Smooth muscle cell (in vitro differentiated cells): ENCODE data around the gene RIMBP2. TPM values are rescaled to one million over a fixed set of nuclear protein-coding genes. Genes with fewer than 3 reads are reported as not detected.

Experiments
- DNase-seq: peaks from one replicate; lab custom pipeline; 2025; ENCODE audit not compliant: unreplicated experiment; lab: John Stamatoyannopoulos, UW
- H2AFZ ChIP-seq: fragments of 200-600 bp; sonication (generic); 2 replicates; pipeline ENCODE4 v1.6.0; 2016; ENCODE audit warnings: antibody characterized with exemption, low read depth, mild to moderate bottlenecking
- H3F3A ChIP-seq: fragments of 200-600 bp; sonication (generic); 2 replicates; pipeline ENCODE4 v1.6.0; 2017; ENCODE audit warnings: antibody characterized with exemption, low read depth
- H3K27ac ChIP-seq: fragments of 200-600 bp; sonication (generic); 2 replicates; pipeline ENCODE4 v1.5.1; 2016; ENCODE audit warnings: low read depth, mild to moderate bottlenecking
- H3K27me3 ChIP-seq: fragments of 200-600 bp; sonication (generic); 2 replicates; pipeline ENCODE4 v1.6.1; 2016; ENCODE audit warnings: low read depth, mild to moderate bottlenecking
- H3K36me3 ChIP-seq: fragments of 200-600 bp; sonication (generic); 2 replicates; pipeline ENCODE4 v1.5.1; 2016; ENCODE audit warnings: low read depth
- H3K4me1 ChIP-seq: fragments of 200-600 bp; sonication (generic); 2 replicates; pipeline ENCODE4 v1.5.1; 2016; ENCODE audit warnings: low read depth
- H3K4me2 ChIP-seq: fragments of 200-600 bp; sonication (generic); 2 replicates; pipeline ENCODE4 v1.6.0; 2016; ENCODE audit warnings: mild to moderate bottlenecking
- H3K4me3 ChIP-seq: fragments of 200-600 bp; sonication (generic); 2 replicates; pipeline ENCODE4 v1.5.1; 2016; ENCODE audit warnings: mild to moderate bottlenecking
- H3K79me2 ChIP-seq: fragments of 200-600 bp; sonication (generic); 2 replicates; pipeline ENCODE4 v1.6.0; 2016; ENCODE audit warnings: low read depth, mild to moderate bottlenecking
- H3K9ac ChIP-seq: fragments of 200-600 bp; sonication (generic); 2 replicates; pipeline ENCODE4 v1.6.0; 2016; ENCODE audit warnings: low read depth
- H3K9me3 ChIP-seq: fragments of 200-600 bp; sonication (generic); replicated peaks from 2 replicates; pipeline ENCODE4 v1.5.1; 2016; ENCODE audit warnings: low read depth
- H4K20me1 ChIP-seq: fragments of 200-600 bp; sonication (generic); 2 replicates; pipeline ENCODE4 v1.6.0; 2016; ENCODE audit warnings: low read depth
- WGBS: methylation state at CpG from one replicate; pipeline ENCODE4 v1.1.7; 2016; ENCODE audit warnings: low lambda C conversion rate; 5-methylcytosine and 5-hydroxymethylcytosine counted together
- polyA plus RNA-seq: library from polyadenylated mRNA; unstranded; fragments of >200 nt; fragmentation: Nextera tagmentation; extraction: Ambion mirVana; gene quantifications from 2 replicates; pipeline ENCODE4 v1.2.1, GENCODE V29; 2016
- total RNA-seq: library from RNA; depleted of rRNA; stranded (reverse); fragments of >200 nt; gene quantifications from 2 replicates; pipeline ENCODE4 v1.2.3, GENCODE V29; 2014
- TF ChIP-seq, protein P1 (sequence below): fragments of 200-600 bp; sonication (generic); IDR thresholded peaks from 2 replicates; pipeline ENCODE4 v1.5.1; 2017; ENCODE audit warnings: borderline replicate concordance, mild to moderate bottlenecking, antibody characterized with exemption; ENCODE audit not compliant: insufficient read depth, poor library complexity, severe bottlenecking

Gene RIMBP2
- total and polyA plus RNA-seq, 2 experiments from 2014 or later = 2.3 TPM; not detected in 1

DNA sequence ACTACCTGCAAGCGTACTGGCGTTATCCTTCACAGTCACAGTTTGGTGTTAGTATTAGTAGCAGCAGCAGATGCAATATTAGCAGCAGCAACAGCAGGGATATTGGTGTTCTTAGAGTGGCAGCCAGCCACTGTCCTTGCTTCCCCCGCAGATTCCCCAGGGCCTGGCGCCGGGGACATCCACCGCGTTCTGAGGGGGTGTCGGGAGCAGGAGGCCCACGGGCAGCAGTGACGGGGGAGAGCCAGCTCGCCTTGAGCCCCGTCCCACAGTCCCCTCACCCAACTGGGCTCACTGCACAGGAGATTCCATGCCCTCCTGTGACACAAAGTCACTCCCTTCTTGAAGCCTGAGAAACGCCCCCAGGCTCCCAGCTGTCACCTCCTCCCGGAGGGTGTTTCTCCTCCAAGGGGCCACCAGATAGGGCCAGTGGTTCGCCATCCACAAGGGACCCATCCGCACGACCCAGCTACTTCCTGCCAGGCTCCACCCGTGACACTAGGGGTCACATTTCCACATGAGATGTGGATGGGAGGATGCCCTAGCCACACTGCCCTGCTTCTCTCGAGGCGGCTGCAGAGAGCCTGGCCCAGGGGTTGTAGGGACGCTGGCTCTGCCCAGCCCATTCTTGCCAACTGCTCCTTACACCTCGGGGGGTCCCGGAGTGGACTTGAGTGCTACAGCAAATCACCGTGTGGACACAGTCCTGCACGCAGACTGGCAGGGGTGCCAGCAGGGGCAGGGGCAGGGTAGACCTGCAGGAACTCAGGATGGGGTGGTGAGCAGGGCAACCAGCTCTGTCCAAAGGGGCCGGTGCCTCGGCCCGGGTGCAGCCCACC lies 255.3 kb downstream of the RIMBP2 start:
- no peak overlapping the region for H3K27ac ChIP-seq
- H3K36me3 ChIP-seq = no peaks in the 10 kb centered on the region
- H4K20me1 ChIP-seq = no peaks in the 10 kb centered on the region
- 86% methylated on average over 28 of the region's 28 CpGs for WGBS
- H3K4me3 ChIP-seq = no peak overlapping the region
- no peak overlapping the region for H3K9ac ChIP-seq
- no peaks in the 10 kb centered on the region for H3K9me3 ChIP-seq
- no peak overlapping the region for H2AFZ ChIP-seq
- TF ChIP-seq, protein P1, sequence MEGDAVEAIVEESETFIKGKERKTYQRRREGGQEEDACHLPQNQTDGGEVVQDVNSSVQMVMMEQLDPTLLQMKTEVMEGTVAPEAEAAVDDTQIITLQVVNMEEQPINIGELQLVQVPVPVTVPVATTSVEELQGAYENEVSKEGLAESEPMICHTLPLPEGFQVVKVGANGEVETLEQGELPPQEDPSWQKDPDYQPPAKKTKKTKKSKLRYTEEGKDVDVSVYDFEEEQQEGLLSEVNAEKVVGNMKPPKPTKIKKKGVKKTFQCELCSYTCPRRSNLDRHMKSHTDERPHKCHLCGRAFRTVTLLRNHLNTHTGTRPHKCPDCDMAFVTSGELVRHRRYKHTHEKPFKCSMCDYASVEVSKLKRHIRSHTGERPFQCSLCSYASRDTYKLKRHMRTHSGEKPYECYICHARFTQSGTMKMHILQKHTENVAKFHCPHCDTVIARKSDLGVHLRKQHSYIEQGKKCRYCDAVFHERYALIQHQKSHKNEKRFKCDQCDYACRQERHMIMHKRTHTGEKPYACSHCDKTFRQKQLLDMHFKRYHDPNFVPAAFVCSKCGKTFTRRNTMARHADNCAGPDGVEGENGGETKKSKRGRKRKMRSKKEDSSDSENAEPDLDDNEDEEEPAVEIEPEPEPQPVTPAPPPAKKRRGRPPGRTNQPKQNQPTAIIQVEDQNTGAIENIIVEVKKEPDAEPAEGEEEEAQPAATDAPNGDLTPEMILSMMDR = no peak
- no peaks in the 10 kb centered on the region for H3F3A ChIP-seq
- no peaks in the 10 kb centered on the region for H3K79me2 ChIP-seq
- no peak overlapping the region for H3K4me2 ChIP-seq
- H3K27me3 ChIP-seq = no peaks in the 10 kb centered on the region
- no peaks in the 10 kb centered on the region for H3K4me1 ChIP-seq
- DNase-seq = no peak

DNA sequence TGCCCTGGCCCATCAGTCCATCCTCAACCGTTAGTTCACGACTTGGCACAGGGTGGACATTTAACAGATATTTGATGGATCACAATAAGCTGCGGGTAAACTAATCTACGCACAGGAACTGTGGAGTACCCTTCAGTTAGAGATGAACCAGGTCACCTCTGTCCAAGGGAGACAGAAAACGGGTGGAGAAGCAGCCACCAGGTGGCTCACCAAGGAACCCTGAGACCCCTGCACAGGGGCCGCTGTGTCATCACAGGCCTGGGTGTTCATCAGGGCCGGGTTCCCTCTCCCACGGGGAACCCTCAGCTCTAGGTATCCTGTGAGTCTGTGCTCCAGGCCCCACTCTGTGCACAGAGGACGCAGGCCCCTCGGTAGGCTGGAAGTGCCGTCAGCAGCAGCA lies 256.2 kb downstream of the RIMBP2 start:
- TF ChIP-seq, protein P1 = no peak
- Histone ChIP-seq H3K4me2 (no peak overlapping the region), H2AFZ (no peak overlapping the region), H3K27ac (no peak overlapping the region), H3K9me3 (no peaks in the 10 kb centered on the region), H4K20me1 (no peaks in the 10 kb centered on the region), H3K9ac (no peak overlapping the region), H3K79me2 (no peaks in the 10 kb centered on the region), H3K4me3 (no peak overlapping the region), H3K4me1 (no peaks in the 10 kb centered on the region), H3F3A (no peaks in the 10 kb centered on the region), H3K27me3 (no peaks in the 10 kb centered on the region), H3K36me3 (no peaks in the 10 kb centered on the region)
- DNase-seq = no peak
- WGBS = 83% methylated on average over 11 of the region's 11 CpGs

DNA sequence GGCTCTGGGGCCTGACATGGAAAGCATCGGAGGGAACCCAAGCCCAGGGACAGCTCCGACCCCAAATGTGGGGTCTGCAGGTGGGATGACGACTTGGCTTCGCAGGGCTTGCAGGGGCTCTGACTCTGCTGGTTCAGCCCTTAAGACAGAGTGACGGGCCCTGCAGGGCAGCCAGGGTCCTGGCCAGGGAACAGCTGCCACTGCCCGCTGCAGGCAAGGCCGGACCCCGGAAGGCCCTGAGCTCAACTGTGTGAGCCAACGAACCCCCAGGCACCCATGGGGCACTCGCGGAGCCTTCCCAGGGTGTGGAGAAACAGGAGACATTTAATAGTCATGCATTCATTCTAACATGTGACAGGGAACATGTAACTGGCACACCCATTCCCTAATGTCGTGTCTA lies 257.8 kb downstream of the RIMBP2 start:
- TF ChIP-seq, protein P1 = no peak
- Histone ChIP-seq H3K4me3 (no peak overlapping the region), H3K79me2 (no peaks in the 10 kb centered on the region), H3F3A (no peaks in the 10 kb centered on the region), H3K4me1 (no peaks in the 10 kb centered on the region), H3K27ac (no peak overlapping the region), H3K36me3 (no peaks in the 10 kb centered on the region), H3K9me3 (no peaks in the 10 kb centered on the region), H3K4me2 (no peak overlapping the region), H2AFZ (no peak overlapping the region), H3K9ac (no peak overlapping the region), H4K20me1 (no peaks in the 10 kb centered on the region), H3K27me3 (no peaks in the 10 kb centered on the region)
- WGBS = 79% methylated on average over 12 of the region's 12 CpGs
- no peak for DNase-seq

DNA sequence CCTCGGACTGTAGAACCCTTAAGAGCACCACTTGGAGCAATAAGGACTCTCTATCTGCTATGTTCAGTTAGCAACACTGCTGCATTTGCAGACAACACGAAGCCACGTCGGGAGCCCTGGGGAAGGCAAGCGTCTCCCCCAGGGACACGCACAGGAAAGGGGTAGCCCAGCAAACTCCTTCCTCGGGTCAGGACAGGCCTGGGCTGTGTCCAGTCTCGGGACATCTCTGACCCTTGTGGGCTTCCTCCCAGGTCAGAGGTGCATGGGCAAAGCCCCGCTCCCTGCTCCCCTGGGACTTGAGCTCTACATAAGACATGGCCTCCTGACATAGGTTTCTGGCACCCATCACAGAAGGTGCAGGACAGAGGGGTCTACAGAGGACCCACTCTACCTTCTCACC lies 258.9 kb downstream of the RIMBP2 start:
- WGBS = 89% methylated on average over 9 of the region's 9 CpGs
- Histone ChIP-seq H3F3A (no peaks in the 10 kb centered on the region), H3K9ac (no peak overlapping the region), H3K4me2 (no peak overlapping the region), H3K4me3 (no peak overlapping the region), H3K4me1 (no peaks in the 10 kb centered on the region), H4K20me1 (no peaks in the 10 kb centered on the region), H3K36me3 (no peaks in the 10 kb centered on the region), H3K79me2 (no peaks in the 10 kb centered on the region), H3K27ac (no peak overlapping the region), H3K9me3 (no peaks in the 10 kb centered on the region), H3K27me3 (no peaks in the 10 kb centered on the region), H2AFZ (no peak overlapping the region)
- TF ChIP-seq, protein P1 = no peak
- no peak for DNase-seq
